Liver (tissue), 9 donors: ENCODE measurements around the gene CRAMP1. TPM values are rescaled to one million over a fixed set of nuclear protein-coding genes. Genes with fewer than 3 reads are reported as not detected.
A peak's percentile ranks its signal among the peaks of the same experiment; 100 is the strongest.

Experiments
- DNase-seq: peaks from one replicate; pipeline ENCODE4 v3.0.0-alpha.2; 2017; ENCODE audit warnings: low spot score
- H3K27ac ChIP-seq, 2 donors: one replicate each; pipeline ENCODE4 v1.7.0; 2013; ENCODE audit warnings: inconsistent platforms in 2 of 2, low read length in 2 of 2, control low read depth in 1 of 2, low read depth in 1 of 2, mild to moderate bottlenecking in 1 of 2
- H3K27me3 ChIP-seq, 4 donors: one replicate each; pipeline versions ENCODE4 v1.6.1 to v1.7.0; 2013; ENCODE audit warnings: low read length in 3 of 4, inconsistent platforms in 1 of 4, mild to moderate bottlenecking in 1 of 4, moderate library complexity in 1 of 4; ENCODE audit not compliant: control insufficient read depth in 4 of 4, insufficient read depth in 4 of 4
- H3K36me3 ChIP-seq, 4 donors: one replicate each; pipeline versions ENCODE4 v1.6.1 to v1.7.0; 2013; ENCODE audit warnings: low read length in 3 of 4, mild to moderate bottlenecking in 3 of 4, low read depth in 1 of 4, moderate library complexity in 1 of 4; ENCODE audit not compliant: control insufficient read depth in 4 of 4, insufficient read depth in 3 of 4
- H3K4me1 ChIP-seq, 4 donors: one replicate each; pipeline versions ENCODE4 v1.6.1 to v1.7.0; 2013; ENCODE audit warnings: low read length in 3 of 4, mild to moderate bottlenecking in 3 of 4, moderate library complexity in 1 of 4; ENCODE audit not compliant: control insufficient read depth in 4 of 4, insufficient read depth in 4 of 4
- H3K4me3 ChIP-seq, 3 donors: one replicate each; pipeline versions ENCODE4 v1.6.1 to v1.7.0; 2013; ENCODE audit warnings: low read length in 3 of 3, control low read depth in 1 of 3, low read depth in 1 of 3, mild to moderate bottlenecking in 1 of 3
- H3K9ac ChIP-seq, 2 donors: one replicate each; pipeline ENCODE4 v1.7.0; 2013; ENCODE audit warnings: low read length in 2 of 2, mild to moderate bottlenecking in 2 of 2, moderate library complexity in 2 of 2, control low read depth in 1 of 2, low read depth in 1 of 2
- H3K9me3 ChIP-seq, 4 donors: one replicate each; pipeline versions ENCODE4 v1.6.1 to v1.7.0; 2013; ENCODE audit warnings: low read length in 3 of 4; ENCODE audit not compliant: control insufficient read depth in 4 of 4
- ATF3 ChIP-seq: IDR thresholded peaks from 2 replicates; pipeline ENCODE4 v1.6.1; 2016; ENCODE audit warnings: antibody characterized with exemption
- CTCF ChIP-seq: fragments of 150-350 bp; IDR thresholded peaks from 2 replicates; pipeline ENCODE4 v1.5.1; 2017; ENCODE audit warnings: improper control_type of control experiment, low read depth, low read length; ENCODE audit not compliant: missing input control
- FOXA1 ChIP-seq: IDR thresholded peaks from 2 replicates; pipeline ENCODE4 v1.6.1; 2016; ENCODE audit warnings: antibody characterized with exemption
- FOXA2 ChIP-seq: IDR thresholded peaks from 2 replicates; pipeline ENCODE4 v1.6.1; 2016; ENCODE audit warnings: antibody characterized with exemption
- GABPA ChIP-seq, 2 donors: IDR thresholded peaks in 1 of 2; conservative IDR thresholded peaks in 1 of 2; 2 replicates each; pipeline ENCODE4 v1.6.1; 2016; ENCODE audit warnings: antibody characterized with exemption in 2 of 2, mild to moderate bottlenecking in 1 of 2, moderate library complexity in 1 of 2
- HNF4A ChIP-seq, 2 donors: conservative IDR thresholded peaks; 2 replicates each; pipeline ENCODE4 v1.6.1; 2016; ENCODE audit warnings: antibody characterized with exemption in 2 of 2, mild to moderate bottlenecking in 2 of 2
- HNF4G ChIP-seq: IDR thresholded peaks from 2 replicates; pipeline ENCODE4 v1.6.1; 2016; ENCODE audit warnings: antibody characterized with exemption
- JUND ChIP-seq, 2 donors: IDR thresholded peaks; 2 replicates each; pipeline ENCODE4 v1.6.1; 2016; ENCODE audit warnings: antibody characterized with exemption in 2 of 2
- MAX ChIP-seq: IDR thresholded peaks from 2 replicates; pipeline ENCODE4 v1.6.1; 2016; ENCODE audit warnings: antibody characterized with exemption
- NR2F2 ChIP-seq: IDR thresholded peaks from 2 replicates; pipeline ENCODE4 v1.6.1; 2016; ENCODE audit warnings: antibody characterized with exemption
- RAD21 ChIP-seq, 2 donors: IDR thresholded peaks; 2 replicates each; pipeline ENCODE4 v1.6.1; 2016; ENCODE audit warnings: antibody characterized with exemption in 2 of 2, mild to moderate bottlenecking in 2 of 2
- REST ChIP-seq: IDR thresholded peaks from 2 replicates; pipeline ENCODE4 v1.6.1; 2016; ENCODE audit warnings: antibody characterized with exemption, mild to moderate bottlenecking
- RXRA ChIP-seq, 2 donors: IDR thresholded peaks; 2 replicates each; pipeline ENCODE4 v1.6.1; 2017 to 2018; ENCODE audit warnings: antibody characterized with exemption in 2 of 2, mild to moderate bottlenecking in 1 of 2
- TAF1 ChIP-seq: conservative IDR thresholded peaks from 2 replicates; pipeline ENCODE4 v1.6.1; 2016; ENCODE audit warnings: antibody characterized with exemption, mild to moderate bottlenecking
- YY1 ChIP-seq: IDR thresholded peaks from 2 replicates; pipeline ENCODE4 v1.6.1; 2016; ENCODE audit warnings: antibody characterized with exemption, mild to moderate bottlenecking
- ZBTB33 ChIP-seq: IDR thresholded peaks from 2 replicates; pipeline ENCODE4 v1.6.1; 2016; ENCODE audit warnings: antibody characterized with exemption
- WGBS: extraction: QIAGEN DNeasy Blood & Tissue Kit; methylation state at CpG from one replicate; pipeline ENCODE4 v1.1.7; 2013; 5-methylcytosine and 5-hydroxymethylcytosine counted together
- polyA plus RNA-seq, 2 donors: library from polyadenylated mRNA; stranded (reverse) in 1 of 2; unstranded in 1 of 2; fragments of 200-250 nt in 1 of 2; fragments of >200 nt in 1 of 2; fragmentation: Nextera tagmentation in 1 of 2; extraction: Ambion mirVana in 1 of 2; gene quantifications; one replicate each; pipeline versions ENCODE4 v1.2.1 to v1.2.3, GENCODE V29; 2013 to 2015
- total RNA-seq, 2 donors: library from RNA; depleted of rRNA; stranded (reverse); fragments of >200 nt; gene quantifications; one replicate each; pipeline ENCODE4 v1.2.3, GENCODE V29; 2014
- donor health status: healthy.
- donor health status: healthy.
- donor health status: healthy.
- donor health status: healthy.
- donor health status: healthy.

The CRAMP1 gene
- total and polyA plus RNA-seq, 4 donors = 1.1 to 6.4 (median 4.2) TPM

- H3K9me3 ChIP-seq = no peaks in the 10 kb centered on the region
- peak overlapping the region; percentile 47 to 68 for H3K27ac ChIP-seq
- no peak for DNase-seq
- H3K4me1 ChIP-seq = peaks cover 0 to 9% (median 6%) of the 10 kb centered on the region in 4 donors
- TF ChIP-seq RAD21 (IDR thresholded peaks at IDR 0.05) = no peak
- no peak for TF ChIP-seq HNF4A (conservative IDR thresholded peaks at IDR 0.05)
- no peak for TF ChIP-seq GABPA (IDR thresholded peaks at IDR 0.05 in 1 of 2, conservative IDR thresholded peaks at IDR 0.05 in 1 of 2)
- TF ChIP-seq JUND (IDR thresholded peaks at IDR 0.05) = no peak
- no peak for TF ChIP-seq ZBTB33
- TF ChIP-seq MAX = no peak
- no peak for TF ChIP-seq FOXA1
- TF ChIP-seq RXRA (IDR thresholded peaks at IDR 0.05) = no peak
- TF ChIP-seq HNF4G = no peak
- TF ChIP-seq TAF1 = no peak
- TF ChIP-seq YY1 = no peak
- no peak for TF ChIP-seq REST
- no peaks in the 10 kb centered on the region for H3K27me3 ChIP-seq
- H3K9ac ChIP-seq = no peak overlapping the region
- peaks cover 13 to 51% (median 34%) of the 10 kb centered on the region in 4 donors for H3K36me3 ChIP-seq
- WGBS = 94% methylated on average over 13 of the region's 13 CpGs
- no peak overlapping the region for H3K4me3 ChIP-seq
Measured at GRCh38 chr16:1689853-1690252, 77.7 kb downstream of the CRAMP1 start.

GRCh38 chr16:1690810-1691209, 78.7 kb downstream of the CRAMP1 start:
- WGBS = 95% methylated on average over 1 of the region's 1 CpG
- no peak for TF ChIP-seq ATF3
- TF ChIP-seq REST = no peak
- no peak for TF ChIP-seq FOXA1
- no peak for TF ChIP-seq HNF4G
- no peak for TF ChIP-seq HNF4A (conservative IDR thresholded peaks at IDR 0.05)
- no peak for TF ChIP-seq ZBTB33
- TF ChIP-seq JUND (IDR thresholded peaks at IDR 0.05) = no peak
- no peak for TF ChIP-seq CTCF
- no peak for TF ChIP-seq GABPA (IDR thresholded peaks at IDR 0.05 in 1 of 2, conservative IDR thresholded peaks at IDR 0.05 in 1 of 2)
- no peak for TF ChIP-seq NR2F2
- TF ChIP-seq RXRA (IDR thresholded peaks at IDR 0.05) = no peak
- no peak for TF ChIP-seq FOXA2
- TF ChIP-seq RAD21 (IDR thresholded peaks at IDR 0.05) = no peak
- no peak for TF ChIP-seq YY1
- Histone ChIP-seq H3K9me3 (no peaks in the 10 kb centered on the region), H3K9ac (no peak overlapping the region), H3K36me3 (peaks cover 13 to 45% (median 29%) of the 10 kb centered on the region in 4 donors), H3K4me3 (no peak overlapping the region), H3K27ac (no peak overlapping the region), H3K27me3 (no peaks in the 10 kb centered on the region), H3K4me1 (peaks cover 0 to 9% (median 6%) of the 10 kb centered on the region in 4 donors)
- no peak for DNase-seq
